SK-N-SH (cell line): Measurements from ENCODE around the gene COPS9. TPM values are rescaled to one million over a fixed set of nuclear protein-coding genes. Genes with fewer than 3 reads are reported as not detected.

Source experiments
- CTCF ChIA-PET: fragments of 300-600, 350-600 bp; formaldehyde crosslinking; extraction: SDS; loops from one replicate; lab custom pipeline; 2021; lab: Yijun Ruan, JAX
- POLR2A ChIA-PET: fragments of 350-600 bp; sonication (Branson Sonifier 250); formaldehyde crosslinking; extraction: SDS; loops from one replicate; lab custom pipeline; 2020; ENCODE audit warnings: antibody characterized with exemption, inconsistent platforms; lab: Yijun Ruan, JAX
- DNase-seq: peaks from one replicate; pipeline ENCODE4 v3.0.0; 2012
- H2AFZ ChIP-seq: fragments of 200-600 bp; sonication (generic); 2 replicates; pipeline ENCODE4 v1.8.1; 2016; ENCODE audit warnings: antibody characterized with exemption, mild to moderate bottlenecking, low read depth
- H3F3A ChIP-seq: fragments of 200-600 bp; sonication (generic); replicated peaks from 2 replicates; pipeline ENCODE3; 2016; ENCODE audit warnings: antibody characterized with exemption, mild to moderate bottlenecking; ENCODE audit not compliant: insufficient read depth
- H3K27ac ChIP-seq, 2 experiments: fragments of 200-500 bp in 1 of 2; fragments of 200-600 bp in 1 of 2; sonication (Bioruptor generic) in 1 of 2; sonication (generic), shearing (Covaris generic) in 1 of 2; 2 replicates each; pipeline versions ENCODE4 v1.5.1 to v1.6.1; 2014 to 2016; ENCODE audit warnings: low read depth in 2 of 2, inconsistent platforms in 1 of 2, low read length in 1 of 2, mild to moderate bottlenecking in 1 of 2, mixed read lengths in 1 of 2
- H3K27me3 ChIP-seq: fragments of 200-600 bp; sonication (generic), shearing (Covaris generic); 2 replicates; pipeline ENCODE4 v1.6.1; 2016; ENCODE audit warnings: mixed run types; ENCODE audit not compliant: insufficient read depth
- H3K36me3 ChIP-seq, 2 experiments: fragments of 200-500 bp in 1 of 2; fragments of 200-600 bp in 1 of 2; sonication (Bioruptor generic) in 1 of 2; sonication (generic) in 1 of 2; replicated peaks in 1 of 2; 2 replicates each; pipeline versions ENCODE3 to v1.5.1; 2014 to 2016; ENCODE audit warnings: low read length in 1 of 2, mild to moderate bottlenecking in 1 of 2; ENCODE audit not compliant: insufficient read depth in 2 of 2, control insufficient read depth in 1 of 2
- H3K4me1 ChIP-seq, 2 experiments: fragments of 200-500 bp in 1 of 2; fragments of 200-600 bp in 1 of 2; sonication (Bioruptor generic) in 1 of 2; sonication (generic), shearing (Covaris generic) in 1 of 2; 2 replicates each; pipeline versions ENCODE4 v1.5.1 to v1.6.1; 2014 to 2016; ENCODE audit warnings: low read depth in 1 of 2, low read length in 1 of 2, mixed run types in 1 of 2; ENCODE audit not compliant: insufficient read depth in 2 of 2, control insufficient read depth in 1 of 2
- H3K4me2 ChIP-seq: fragments of 200-600 bp; sonication (generic), shearing (Covaris generic); 2 replicates; pipeline ENCODE4 v1.6.1; 2017; ENCODE audit warnings: mixed run types
- H3K4me3 ChIP-seq, 2 experiments: fragments of 200-500 bp in 1 of 2; fragments of 200-600 bp in 1 of 2; sonication (Bioruptor generic) in 1 of 2; sonication (generic), shearing (Covaris generic) in 1 of 2; 2 replicates each; pipeline versions ENCODE4 v1.5.1 to v1.8.1; 2014 to 2016; ENCODE audit warnings: low read depth in 2 of 2, inconsistent platforms in 1 of 2, low read length in 1 of 2, mild to moderate bottlenecking in 1 of 2, mixed read lengths in 1 of 2, moderate library complexity in 1 of 2
- H3K79me2 ChIP-seq: fragments of 200-600 bp; sonication (generic); 2 replicates; pipeline ENCODE4 v1.8.1; 2017; ENCODE audit warnings: mild to moderate bottlenecking; ENCODE audit not compliant: insufficient read depth
- H3K9ac ChIP-seq: fragments of 200-600 bp; sonication (generic); 2 replicates; pipeline ENCODE4 v1.6.1; 2017; ENCODE audit warnings: mixed run types
- H3K9me2 ChIP-seq: fragments of 200-600 bp; sonication (generic); 2 replicates; pipeline ENCODE4 v1.6.1; 2017; ENCODE audit warnings: mixed run types
- H3K9me3 ChIP-seq: fragments of 200-600 bp; sonication (generic); 2 replicates; pipeline ENCODE4 v1.6.1; 2017; ENCODE audit warnings: mixed run types, mild to moderate bottlenecking, moderate library complexity
- H4K20me1 ChIP-seq: fragments of 200-600 bp; sonication (generic); 2 replicates; pipeline ENCODE4 v1.6.1; 2017; ENCODE audit warnings: mild to moderate bottlenecking, mixed run types; ENCODE audit not compliant: insufficient read depth
- ELF1 ChIP-seq: IDR thresholded peaks from 2 replicates; pipeline ENCODE4 v1.4.0; 2012
- EZH2phosphoT487 ChIP-seq: fragments of 200-600 bp; sonication (generic); IDR thresholded peaks from 2 replicates; pipeline ENCODE4 v1.6.1; 2017; ENCODE audit warnings: low read depth, mixed run types, mild to moderate bottlenecking, antibody characterized with exemption, moderate library complexity, borderline replicate concordance
- GABPA ChIP-seq: IDR thresholded peaks from 2 replicates; pipeline ENCODE4 v1.4.0; 2012; ENCODE audit warnings: low read depth, mild to moderate bottlenecking
- MAX ChIP-seq: IDR thresholded peaks from 2 replicates; pipeline ENCODE4 v1.4.0; 2012; ENCODE audit warnings: low read depth
- MEF2A ChIP-seq: IDR thresholded peaks from 2 replicates; pipeline ENCODE4 v1.4.0; 2012; ENCODE audit warnings: low read depth, borderline replicate concordance
- MXI1 ChIP-seq: IDR thresholded peaks from 2 replicates; pipeline ENCODE4 v1.6.1; 2012; ENCODE audit warnings: mild to moderate bottlenecking, low read depth, low read length, improper control_type of control experiment
- RFX5 ChIP-seq: IDR thresholded peaks from 2 replicates; pipeline ENCODE4 v1.6.1; 2012; ENCODE audit warnings: mild to moderate bottlenecking, improper control_type of control experiment, low read length
- TCF12 ChIP-seq: IDR thresholded peaks from 2 replicates; pipeline ENCODE4 v1.4.0; 2012
- TEAD4 ChIP-seq: IDR thresholded peaks from 2 replicates; pipeline ENCODE4 v1.4.0; 2012; ENCODE audit warnings: mild to moderate bottlenecking, borderline replicate concordance; ENCODE audit not compliant: insufficient read depth
- USF1 ChIP-seq: IDR thresholded peaks from 2 replicates; pipeline ENCODE4 v1.4.0; 2012; ENCODE audit warnings: low read depth, borderline replicate concordance
- WGBS: methylation state at CpG from one replicate; pipeline ENCODE4 v1.1.6; 2017; ENCODE audit warnings: low lambda C conversion rate; 5-methylcytosine and 5-hydroxymethylcytosine counted together
- polyA plus RNA-seq, 3 experiments: library from polyadenylated mRNA; depleted of rRNA; stranded (reverse); fragments of >200 nt; gene quantifications; 2 replicates each; pipeline ENCODE4 v1.2.3, GENCODE V29; 2012
- TF ChIP-seq, protein P1 (sequence below): IDR thresholded peaks from 2 replicates; pipeline ENCODE4; 2012
- TF ChIP-seq, protein P2 (sequence below): fragments of 150-350 bp; IDR thresholded peaks from 2 replicates; pipeline ENCODE4 v1.6.1; 2017; ENCODE audit warnings: antibody characterized with exemption, low read length, low read depth, borderline replicate concordance

The COPS9 gene
- polyA plus RNA-seq, 1 of the 3 experiments (the other 2 are of a cell fraction): 717 TPM

GRCh38 chr2:240136013-240136670 is at the start of gene COPS9 (continued):
- TF ChIP-seq MXI1 (peak; percentile 48; the same call in 1 of the 2 replicates), TEAD4 (0 out of 2 replicates have a peak, but pooled peaks have one; percentile 13), TCF12 (no peak), EZH2phosphoT487 (no peak), RFX5 (no peak), USF1 (no peak), GABPA (peak; percentile 91), ELF1 (peak; percentile 73), MAX (peak; percentile 82)
- TF ChIP-seq, protein P1, sequence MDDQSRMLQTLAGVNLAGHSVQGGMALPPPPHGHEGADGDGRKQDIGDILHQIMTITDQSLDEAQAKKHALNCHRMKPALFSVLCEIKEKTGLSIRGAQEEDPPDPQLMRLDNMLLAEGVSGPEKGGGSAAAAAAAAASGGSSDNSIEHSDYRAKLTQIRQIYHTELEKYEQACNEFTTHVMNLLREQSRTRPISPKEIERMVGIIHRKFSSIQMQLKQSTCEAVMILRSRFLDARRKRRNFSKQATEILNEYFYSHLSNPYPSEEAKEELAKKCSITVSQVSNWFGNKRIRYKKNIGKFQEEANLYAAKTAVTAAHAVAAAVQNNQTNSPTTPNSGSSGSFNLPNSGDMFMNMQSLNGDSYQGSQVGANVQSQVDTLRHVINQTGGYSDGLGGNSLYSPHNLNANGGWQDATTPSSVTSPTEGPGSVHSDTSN: no peak

GRCh38 chr2:240184656-240185055 is 48.6 kb upstream of the COPS9 start:
- no peaks in the 10 kb centered on the region for H3K9me3 ChIP-seq
- DNase-seq: no peak
- 8% methylated on average over 3 of the region's 3 CpGs for WGBS
- no peaks in the 10 kb centered on the region for H3K79me2 ChIP-seq
- no peaks in the 10 kb centered on the region for H3K27me3 ChIP-seq
- no peak overlapping the region for H3K4me2 ChIP-seq
- H3K4me3 ChIP-seq: no peak overlapping the region
- H3K4me1 ChIP-seq: no peaks in the 10 kb centered on the region
- no peaks in the 10 kb centered on the region for H3K36me3 ChIP-seq
- no peak overlapping the region for H2AFZ ChIP-seq
- no peaks in the 10 kb centered on the region for H3K9me2 ChIP-seq
- H3K9ac ChIP-seq: no peak overlapping the region
- ChIA-PET CTCF (no interaction called here), POLR2A (no interaction called here)
- TF ChIP-seq RFX5 (no peak), MEF2A (no peak)
- TF ChIP-seq, protein P2, sequence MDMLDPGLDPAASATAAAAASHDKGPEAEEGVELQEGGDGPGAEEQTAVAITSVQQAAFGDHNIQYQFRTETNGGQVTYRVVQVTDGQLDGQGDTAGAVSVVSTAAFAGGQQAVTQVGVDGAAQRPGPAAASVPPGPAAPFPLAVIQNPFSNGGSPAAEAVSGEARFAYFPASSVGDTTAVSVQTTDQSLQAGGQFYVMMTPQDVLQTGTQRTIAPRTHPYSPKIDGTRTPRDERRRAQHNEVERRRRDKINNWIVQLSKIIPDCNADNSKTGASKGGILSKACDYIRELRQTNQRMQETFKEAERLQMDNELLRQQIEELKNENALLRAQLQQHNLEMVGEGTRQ: no peak
- H3F3A ChIP-seq: no peaks in the 10 kb centered on the region
- no peaks in the 10 kb centered on the region for H4K20me1 ChIP-seq
- no peak overlapping the region for H3K27ac ChIP-seq
